Measurements from ENCODE around the gene ADSS1.

Gene ADSS1

DNA sequence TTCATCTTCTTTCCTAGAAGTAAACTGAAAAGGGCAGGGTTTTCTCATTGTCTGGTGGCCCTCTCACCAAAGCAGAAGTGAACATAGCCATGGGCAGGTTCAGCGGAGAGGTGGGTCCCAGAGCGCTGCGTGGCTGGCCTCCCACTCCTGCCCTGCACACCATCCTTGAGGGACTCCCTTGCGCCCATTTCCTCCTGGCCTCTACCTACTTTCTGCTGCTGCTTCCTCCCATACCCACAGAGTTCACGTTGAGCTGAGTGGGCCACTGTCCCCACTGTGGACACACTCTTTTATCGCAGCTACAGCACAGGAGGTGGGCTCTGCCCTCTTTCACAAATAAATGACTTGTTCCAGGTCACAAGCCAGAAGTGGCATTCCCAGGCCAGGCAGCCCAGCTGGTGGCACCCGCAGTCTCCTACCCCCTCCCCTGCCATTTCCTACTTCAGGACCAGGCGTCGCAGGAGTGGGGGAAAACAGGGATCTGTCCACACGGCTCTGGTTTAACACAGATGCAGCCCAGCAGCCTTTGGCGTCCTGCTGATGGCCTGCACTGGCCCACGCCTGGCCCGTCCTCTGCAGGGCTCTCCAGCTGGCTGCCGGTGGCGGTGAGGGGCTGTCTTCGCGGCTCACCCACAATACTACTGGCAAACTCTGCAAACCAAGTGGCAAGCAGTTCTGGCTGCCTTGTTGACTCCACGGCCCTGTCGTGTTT lies 33.8 kb downstream of the ADSS1 start:
- H2BK15ac ChIP-seq (replicated peaks; ENCODE audit: low read depth), result no peak overlapping the region
- H4K5ac ChIP-seq (ENCODE audit: low read length), result no peak overlapping the region
- peaks cover 31% of the 10 kb centered on the region for H3K79me1 ChIP-seq (ENCODE audit: low read length)
- no peak overlapping the region for H2BK120ac ChIP-seq (ENCODE audit: low read depth, low read length)
- H3K4me2 ChIP-seq (ENCODE audit: low read length), result no peak overlapping the region
- no peak overlapping the region for H4K8ac ChIP-seq (ENCODE audit: low read depth, low read length)
- no peak overlapping the region for H3K4ac ChIP-seq (ENCODE audit: low read depth, low read length)
- peaks cover 8% of the 10 kb centered on the region for H3K36me3 ChIP-seq (ENCODE audit: control insufficient read depth, insufficient read depth, low read length)
- H3K56ac ChIP-seq (ENCODE audit: low read length), result no peak overlapping the region
- H3K18ac ChIP-seq (ENCODE audit: low read length), result no peak overlapping the region
- no peaks in the 10 kb centered on the region for H3K27me3 ChIP-seq (ENCODE audit: insufficient read depth, low read length, poor library complexity)
- no peak for DNase-seq
- H3K79me2 ChIP-seq (ENCODE audit: control insufficient read depth, insufficient read depth, low read length), result peaks cover 32% of the 10 kb centered on the region
- no peak overlapping the region for H3K4me3 ChIP-seq (ENCODE audit: low read length)
- H2AK5ac ChIP-seq (ENCODE audit: low read length), result no peak overlapping the region
- no peak overlapping the region for H3K9ac ChIP-seq (ENCODE audit: low read length)
- H3K23ac ChIP-seq (ENCODE audit: low read length), result no peak overlapping the region
- H3K4me1 ChIP-seq (ENCODE audit: control insufficient read depth, low read depth, low read length), result peaks cover 4% of the 10 kb centered on the region
- no CpG with 5 or more reads among the region's 19 CpGs for WGBS (ENCODE audit: extremely low coverage, insufficient coverage, low lambda C conversion rate)
- H2BK5ac ChIP-seq (ENCODE audit: low read length), result no peak overlapping the region
- H3K27ac ChIP-seq (ENCODE audit: low read depth, low read length), result no peak overlapping the region

DNA sequence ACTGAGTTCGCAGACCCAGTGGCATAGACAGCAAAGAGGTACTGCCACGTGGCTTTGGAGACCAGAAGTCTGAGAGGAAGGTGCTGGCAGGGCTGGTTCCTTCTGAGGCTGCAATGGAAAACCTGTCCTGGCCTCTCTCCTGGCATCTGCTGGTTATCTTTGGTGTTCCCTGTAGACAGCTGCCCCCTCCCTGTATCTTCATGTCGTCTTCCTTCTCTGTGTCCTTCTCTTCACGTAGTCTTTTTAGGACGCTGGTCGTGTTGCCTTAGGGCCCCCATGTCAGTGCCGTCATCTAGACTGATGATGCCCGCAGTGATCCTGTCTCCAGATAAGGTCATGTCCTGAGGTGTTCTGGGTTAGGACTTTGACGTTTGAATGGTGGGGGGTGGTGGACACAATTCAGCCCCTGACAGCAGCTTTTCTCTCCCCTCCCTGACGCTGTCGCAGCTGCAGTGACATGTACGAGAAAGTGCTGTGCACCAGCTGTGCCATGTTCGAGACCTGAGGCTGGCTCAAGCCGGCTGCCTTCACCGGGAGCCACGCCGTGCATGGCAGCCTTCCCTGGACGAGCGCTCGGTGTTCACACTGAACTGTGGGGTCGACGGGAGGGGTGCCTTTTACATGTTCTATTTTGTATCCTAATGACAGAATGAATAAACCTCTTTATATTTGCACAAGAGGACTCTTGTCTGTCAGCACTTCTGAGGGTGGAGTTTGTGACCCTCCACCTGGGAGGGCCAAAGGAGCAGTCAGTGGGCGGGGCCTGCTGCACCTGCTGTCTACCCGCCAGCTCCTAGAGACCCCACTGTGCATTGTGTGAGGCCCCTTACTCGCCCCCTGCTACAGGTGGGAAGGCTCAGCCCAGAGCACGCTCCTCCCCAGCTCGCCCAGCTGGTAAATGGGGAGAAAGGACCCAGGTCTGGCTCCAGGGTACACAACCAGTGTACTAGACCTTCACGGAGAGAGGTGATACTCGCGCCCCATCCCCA lies 35.2 kb downstream of the ADSS1 start:
- H3K4ac ChIP-seq (ENCODE audit: low read depth, low read length), result no peak overlapping the region
- peaks cover under 1% of the 10 kb centered on the region for H3K4me1 ChIP-seq (ENCODE audit: control insufficient read depth, low read depth, low read length)
- no peak overlapping the region for H2BK5ac ChIP-seq (ENCODE audit: low read length)
- no peaks in the 10 kb centered on the region for H3K27me3 ChIP-seq (ENCODE audit: insufficient read depth, low read length, poor library complexity)
- no peak overlapping the region for H2AK5ac ChIP-seq (ENCODE audit: low read length)
- H3K36me3 ChIP-seq (ENCODE audit: control insufficient read depth, insufficient read depth, low read length), result peaks cover 8% of the 10 kb centered on the region
- no CpG with 5 or more reads among the region's 30 CpGs for WGBS (ENCODE audit: extremely low coverage, insufficient coverage, low lambda C conversion rate)
- no peak overlapping the region for H3K27ac ChIP-seq (ENCODE audit: low read depth, low read length)
- no peak overlapping the region for H3K56ac ChIP-seq (ENCODE audit: low read length)
- H3K79me1 ChIP-seq (ENCODE audit: low read length), result peaks cover 22% of the 10 kb centered on the region
- no peak overlapping the region for H4K5ac ChIP-seq (ENCODE audit: low read length)
- no peak overlapping the region for H3K4me2 ChIP-seq (ENCODE audit: low read length)
- H2BK15ac ChIP-seq (replicated peaks; ENCODE audit: low read depth), result no peak overlapping the region
- no peak overlapping the region for H2BK120ac ChIP-seq (ENCODE audit: low read depth, low read length)
- H3K4me3 ChIP-seq (ENCODE audit: low read length), result no peak overlapping the region
- no peak overlapping the region for H3K18ac ChIP-seq (ENCODE audit: low read length)
- H3K23ac ChIP-seq (ENCODE audit: low read length), result no peak overlapping the region
- no peak overlapping the region for H3K9ac ChIP-seq (ENCODE audit: low read length)
- no peak for DNase-seq
- no peak overlapping the region for H4K8ac ChIP-seq (ENCODE audit: low read depth, low read length)
- H3K79me2 ChIP-seq (ENCODE audit: control insufficient read depth, insufficient read depth, low read length), result peaks cover 20% of the 10 kb centered on the region

DNA sequence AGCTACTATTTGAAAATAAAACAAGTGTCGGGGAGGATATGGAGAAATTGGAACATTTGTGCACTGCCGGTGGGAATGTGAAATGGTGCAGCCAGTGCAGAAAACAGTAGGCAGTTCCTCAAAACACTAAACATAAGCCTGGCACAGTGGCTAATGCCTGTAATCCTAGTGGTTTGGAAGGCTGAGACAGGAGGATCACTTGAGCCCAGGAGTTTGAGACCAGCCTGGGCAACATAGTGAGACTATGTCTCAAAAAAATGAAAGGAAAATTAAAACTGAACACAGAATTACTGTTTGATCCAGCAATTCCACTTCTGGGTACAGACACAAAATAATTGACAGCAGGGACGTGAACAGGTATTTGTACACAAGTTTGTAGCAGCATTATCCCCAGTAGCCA lies 41.5 kb downstream of the ADSS1 start:
- no peak overlapping the region for H2BK5ac ChIP-seq (ENCODE audit: low read length)
- no peak overlapping the region for H4K5ac ChIP-seq (ENCODE audit: low read length)
- H3K18ac ChIP-seq (ENCODE audit: low read length), result no peak overlapping the region
- no peak overlapping the region for H2BK120ac ChIP-seq (ENCODE audit: low read depth, low read length)
- no peaks in the 10 kb centered on the region for H3K27me3 ChIP-seq (ENCODE audit: insufficient read depth, low read length, poor library complexity)
- no peak overlapping the region for H3K4ac ChIP-seq (ENCODE audit: low read depth, low read length)
- peaks cover 1% of the 10 kb centered on the region for H3K4me1 ChIP-seq (ENCODE audit: control insufficient read depth, low read depth, low read length)
- H2BK15ac ChIP-seq (replicated peaks; ENCODE audit: low read depth), result no peak overlapping the region
- H3K4me2 ChIP-seq (ENCODE audit: low read length), result no peak overlapping the region
- no peak overlapping the region for H3K27ac ChIP-seq (ENCODE audit: low read depth, low read length)
- no peak overlapping the region for H2AK5ac ChIP-seq (ENCODE audit: low read length)
- H3K79me2 ChIP-seq (ENCODE audit: control insufficient read depth, insufficient read depth, low read length), result no peaks in the 10 kb centered on the region
- no peak overlapping the region for H3K56ac ChIP-seq (ENCODE audit: low read length)
- H3K79me1 ChIP-seq (ENCODE audit: low read length), result no peaks in the 10 kb centered on the region
- H4K8ac ChIP-seq (ENCODE audit: low read depth, low read length), result no peak overlapping the region
- DNase-seq, result no peak
- no peak overlapping the region for H3K9ac ChIP-seq (ENCODE audit: low read length)
- no peak overlapping the region for H3K23ac ChIP-seq (ENCODE audit: low read length)
- no peaks in the 10 kb centered on the region for H3K36me3 ChIP-seq (ENCODE audit: control insufficient read depth, insufficient read depth, low read length)
- no peak overlapping the region for H3K4me3 ChIP-seq (ENCODE audit: low read length)
- WGBS (ENCODE audit: extremely low coverage, insufficient coverage, low lambda C conversion rate), result no CpG with 5 or more reads among the region's 3 CpGs

DNA sequence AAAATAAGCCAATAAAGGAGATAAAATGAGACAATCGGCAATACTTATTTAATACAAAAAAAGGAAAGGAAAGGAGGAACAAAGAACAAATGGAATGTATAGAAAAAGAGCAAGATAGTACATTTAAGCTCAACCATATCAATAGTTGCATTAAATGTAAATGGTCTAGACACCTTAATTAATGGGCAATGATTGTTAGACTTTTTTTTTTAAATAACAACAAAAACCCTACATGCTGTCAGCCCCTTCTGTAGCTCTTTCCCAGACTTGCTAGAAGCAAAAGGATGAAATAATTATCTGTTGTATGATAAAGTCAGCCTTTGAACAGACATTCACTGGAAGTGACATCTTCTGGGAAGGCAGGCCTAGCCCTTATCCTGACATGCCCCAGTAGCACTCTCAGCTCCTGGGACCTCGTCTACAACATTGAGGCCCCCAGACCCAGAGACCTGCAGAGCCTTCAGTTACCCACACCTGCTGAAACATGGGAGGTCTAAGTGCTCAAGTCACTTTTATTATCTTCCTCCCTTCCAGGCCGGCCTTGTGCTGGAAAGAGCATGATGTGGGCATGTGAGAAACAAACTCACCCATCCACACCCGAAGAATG lies 42.3 kb downstream of the ADSS1 start:
- no peak overlapping the region for H4K8ac ChIP-seq (ENCODE audit: low read depth, low read length)
- no peaks in the 10 kb centered on the region for H3K79me2 ChIP-seq (ENCODE audit: control insufficient read depth, insufficient read depth, low read length)
- H3K4me1 ChIP-seq (ENCODE audit: control insufficient read depth, low read depth, low read length), result peaks cover 1% of the 10 kb centered on the region
- no peak overlapping the region for H3K4me3 ChIP-seq (ENCODE audit: low read length)
- no CpG with 5 or more reads among the region's 4 CpGs for WGBS (ENCODE audit: extremely low coverage, insufficient coverage, low lambda C conversion rate)
- no peak overlapping the region for H2BK15ac ChIP-seq (replicated peaks; ENCODE audit: low read depth)
- no peak for DNase-seq
- no peak overlapping the region for H3K4me2 ChIP-seq (ENCODE audit: low read length)
- H4K5ac ChIP-seq (ENCODE audit: low read length), result no peak overlapping the region
- H3K27ac ChIP-seq (ENCODE audit: low read depth, low read length), result peak overlapping the region; percentile 31
- peaks cover under 1% of the 10 kb centered on the region for H3K36me3 ChIP-seq (ENCODE audit: control insufficient read depth, insufficient read depth, low read length)
- no peak overlapping the region for H3K18ac ChIP-seq (ENCODE audit: low read length)
- no peak overlapping the region for H2BK120ac ChIP-seq (ENCODE audit: low read depth, low read length)
- no peak overlapping the region for H3K9ac ChIP-seq (ENCODE audit: low read length)
- H3K23ac ChIP-seq (ENCODE audit: low read length), result no peak overlapping the region
- no peak overlapping the region for H3K4ac ChIP-seq (ENCODE audit: low read depth, low read length)
- H2BK5ac ChIP-seq (ENCODE audit: low read length), result no peak overlapping the region
- no peak overlapping the region for H3K56ac ChIP-seq (ENCODE audit: low read length)
- no peaks in the 10 kb centered on the region for H3K27me3 ChIP-seq (ENCODE audit: insufficient read depth, low read length, poor library complexity)
- H2AK5ac ChIP-seq (ENCODE audit: low read length), result no peak overlapping the region
- no peaks in the 10 kb centered on the region for H3K79me1 ChIP-seq (ENCODE audit: low read length)

DNA sequence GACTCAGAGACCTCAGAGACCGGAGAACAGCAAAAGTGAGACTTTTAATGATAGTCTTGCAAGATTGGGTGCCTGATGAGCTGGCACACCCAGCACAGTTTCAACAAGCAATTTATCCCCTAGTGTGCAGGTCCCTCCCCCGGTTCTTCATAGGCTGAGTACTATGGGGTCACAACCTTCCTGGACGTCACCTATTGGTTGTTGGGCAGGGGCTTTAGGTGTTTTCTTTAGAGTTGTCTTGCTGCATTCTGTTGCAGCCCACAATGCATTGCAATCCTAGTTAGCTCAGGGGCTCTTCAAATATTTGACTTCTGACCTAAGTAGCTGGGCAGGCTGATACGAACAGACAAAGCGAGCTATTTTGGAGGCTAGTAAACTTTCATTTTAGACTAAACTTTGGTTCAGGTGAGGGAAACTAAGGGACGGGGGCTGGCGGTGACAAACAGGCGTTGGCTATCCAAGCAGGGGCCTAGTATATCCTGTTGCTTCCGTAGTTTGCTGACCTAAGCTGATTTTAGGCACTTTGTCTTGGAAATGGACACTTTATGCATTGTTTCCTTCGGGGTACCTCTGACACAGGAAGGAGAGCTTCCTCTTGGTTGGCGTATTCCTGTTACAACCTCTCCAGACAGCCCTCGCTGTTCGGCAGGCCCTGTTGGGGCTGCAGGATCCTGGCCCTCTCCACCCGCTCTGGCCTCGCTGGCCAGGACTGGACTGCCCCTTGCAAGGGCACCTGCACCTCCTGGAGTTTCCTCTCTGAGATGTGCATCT lies 43.0 kb downstream of the ADSS1 start:
- no CpG with 5 or more reads among the region's 15 CpGs for WGBS (ENCODE audit: extremely low coverage, insufficient coverage, low lambda C conversion rate)
- no peaks in the 10 kb centered on the region for H3K79me1 ChIP-seq (ENCODE audit: low read length)
- no peak overlapping the region for H4K5ac ChIP-seq (ENCODE audit: low read length)
- no peak overlapping the region for H2BK15ac ChIP-seq (replicated peaks; ENCODE audit: low read depth)
- no peak overlapping the region for H3K4me2 ChIP-seq (ENCODE audit: low read length)
- DNase-seq, result no peak
- H3K56ac ChIP-seq (ENCODE audit: low read length), result no peak overlapping the region
- peaks cover 7% of the 10 kb centered on the region for H3K36me3 ChIP-seq (ENCODE audit: control insufficient read depth, insufficient read depth, low read length)
- no peaks in the 10 kb centered on the region for H3K79me2 ChIP-seq (ENCODE audit: control insufficient read depth, insufficient read depth, low read length)
- no peak overlapping the region for H3K18ac ChIP-seq (ENCODE audit: low read length)
- no peak overlapping the region for H4K8ac ChIP-seq (ENCODE audit: low read depth, low read length)
- no peak overlapping the region for H3K4me3 ChIP-seq (ENCODE audit: low read length)
- H2AK5ac ChIP-seq (ENCODE audit: low read length), result no peak overlapping the region
- no peak overlapping the region for H3K9ac ChIP-seq (ENCODE audit: low read length)
- H3K23ac ChIP-seq (ENCODE audit: low read length), result no peak overlapping the region
- no peak overlapping the region for H3K27ac ChIP-seq (ENCODE audit: low read depth, low read length)
- peaks cover 1% of the 10 kb centered on the region for H3K4me1 ChIP-seq (ENCODE audit: control insufficient read depth, low read depth, low read length)
- no peak overlapping the region for H2BK5ac ChIP-seq (ENCODE audit: low read length)
- no peaks in the 10 kb centered on the region for H3K27me3 ChIP-seq (ENCODE audit: insufficient read depth, low read length, poor library complexity)
- no peak overlapping the region for H2BK120ac ChIP-seq (ENCODE audit: low read depth, low read length)
- H3K4ac ChIP-seq (ENCODE audit: low read depth, low read length), result no peak overlapping the region
